ENCODE results near the gene POLR2A.
A peak's percentile ranks its signal among the peaks of the same experiment; 100 is the strongest.

The POLR2A gene

DNA sequence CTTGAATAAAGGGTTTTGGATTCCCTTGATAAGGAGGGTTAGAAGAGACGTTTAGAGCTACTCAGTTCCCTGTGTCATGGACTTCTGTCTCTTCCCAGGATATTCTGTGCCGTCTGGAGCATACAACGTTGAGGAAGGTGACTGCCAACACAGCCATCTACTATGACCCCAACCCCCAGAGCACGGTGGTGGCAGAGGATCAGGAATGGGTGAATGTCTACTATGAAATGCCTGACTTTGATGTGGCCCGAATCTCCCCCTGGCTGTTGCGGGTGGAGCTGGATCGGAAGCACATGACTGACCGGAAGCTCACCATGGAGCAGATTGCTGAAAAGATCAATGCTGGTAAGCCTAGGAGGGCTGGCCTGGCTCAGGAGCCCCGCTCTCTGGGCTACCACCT is 24.7 kb downstream of the POLR2A start:
- no peak for DNase-seq

DNA sequence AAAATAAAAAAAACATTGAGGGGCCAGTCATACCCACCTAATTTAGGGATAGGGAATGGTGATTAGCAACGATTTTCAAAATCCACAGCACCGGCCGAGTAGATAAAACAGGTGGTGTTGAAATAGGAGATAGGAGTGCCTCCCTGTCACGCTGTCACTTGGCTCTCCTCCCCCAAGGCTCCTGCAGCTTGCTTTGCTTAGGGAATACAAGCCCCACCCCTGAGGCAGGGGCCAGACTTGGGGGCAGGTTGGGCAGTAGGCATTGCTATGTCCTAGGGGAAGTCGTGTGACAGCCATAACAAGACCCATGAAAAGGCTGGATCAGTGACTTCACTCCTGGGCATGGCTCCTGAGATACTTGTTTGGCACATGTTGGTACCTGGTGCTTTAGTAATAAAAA is 25.8 kb downstream of the POLR2A start:
- DNase-seq, result no peak

DNA sequence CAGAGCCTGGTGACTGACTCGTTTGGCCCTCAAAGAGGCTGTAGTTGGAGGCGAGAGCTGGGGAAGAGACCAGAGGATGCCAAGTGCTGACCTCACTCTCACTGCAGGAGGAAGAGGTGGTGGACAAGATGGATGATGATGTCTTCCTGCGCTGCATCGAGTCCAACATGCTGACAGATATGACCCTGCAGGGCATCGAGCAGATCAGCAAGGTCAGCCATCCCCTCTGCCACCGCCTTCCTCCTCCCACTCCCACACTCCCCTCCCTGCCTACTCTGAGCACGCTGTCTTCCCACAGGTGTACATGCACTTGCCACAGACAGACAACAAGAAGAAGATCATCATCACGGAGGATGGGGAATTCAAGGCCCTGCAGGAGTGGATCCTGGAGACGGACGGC is 26.9 kb downstream of the POLR2A start:
- DNase-seq, result no peak

DNA sequence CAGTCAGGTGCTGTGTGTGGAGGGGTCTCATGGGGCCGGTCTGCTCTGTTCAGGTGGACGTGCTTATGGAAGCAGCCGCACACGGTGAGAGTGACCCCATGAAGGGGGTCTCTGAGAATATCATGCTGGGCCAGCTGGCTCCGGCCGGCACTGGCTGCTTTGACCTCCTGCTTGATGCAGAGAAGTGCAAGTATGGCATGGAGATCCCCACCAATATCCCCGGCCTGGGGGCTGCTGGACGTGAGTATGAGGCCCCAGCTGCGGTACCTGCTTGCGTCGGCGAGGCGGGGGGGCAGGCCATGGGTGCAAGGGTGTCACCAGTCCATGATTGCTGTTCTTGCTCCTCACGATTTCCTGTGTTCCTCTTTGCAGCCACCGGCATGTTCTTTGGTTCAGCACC is 27.9 kb downstream of the POLR2A start:
- no peak for DNase-seq

DNA sequence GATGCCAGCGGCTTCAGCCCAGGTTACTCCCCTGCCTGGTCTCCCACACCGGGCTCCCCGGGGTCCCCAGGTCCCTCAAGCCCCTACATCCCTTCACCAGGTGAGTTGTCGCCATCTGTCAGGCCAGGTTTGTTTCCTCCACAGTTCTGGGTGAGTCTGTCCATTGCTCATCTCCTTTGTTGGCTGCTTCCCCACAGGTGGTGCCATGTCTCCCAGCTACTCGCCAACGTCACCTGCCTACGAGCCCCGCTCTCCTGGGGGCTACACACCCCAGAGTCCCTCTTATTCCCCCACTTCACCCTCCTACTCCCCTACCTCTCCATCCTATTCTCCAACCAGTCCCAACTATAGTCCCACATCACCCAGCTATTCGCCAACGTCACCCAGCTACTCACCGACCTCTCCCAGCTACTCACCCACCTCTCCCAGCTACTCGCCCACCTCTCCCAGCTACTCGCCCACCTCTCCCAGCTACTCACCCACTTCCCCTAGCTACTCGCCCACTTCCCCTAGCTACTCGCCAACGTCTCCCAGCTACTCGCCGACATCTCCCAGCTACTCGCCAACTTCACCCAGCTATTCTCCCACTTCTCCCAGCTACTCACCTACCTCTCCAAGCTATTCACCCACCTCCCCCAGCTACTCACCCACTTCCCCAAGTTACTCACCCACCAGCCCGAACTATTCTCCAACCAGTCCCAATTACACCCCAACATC is 28.8 kb downstream of the POLR2A start:
- DNase-seq, result no peak

DNA sequence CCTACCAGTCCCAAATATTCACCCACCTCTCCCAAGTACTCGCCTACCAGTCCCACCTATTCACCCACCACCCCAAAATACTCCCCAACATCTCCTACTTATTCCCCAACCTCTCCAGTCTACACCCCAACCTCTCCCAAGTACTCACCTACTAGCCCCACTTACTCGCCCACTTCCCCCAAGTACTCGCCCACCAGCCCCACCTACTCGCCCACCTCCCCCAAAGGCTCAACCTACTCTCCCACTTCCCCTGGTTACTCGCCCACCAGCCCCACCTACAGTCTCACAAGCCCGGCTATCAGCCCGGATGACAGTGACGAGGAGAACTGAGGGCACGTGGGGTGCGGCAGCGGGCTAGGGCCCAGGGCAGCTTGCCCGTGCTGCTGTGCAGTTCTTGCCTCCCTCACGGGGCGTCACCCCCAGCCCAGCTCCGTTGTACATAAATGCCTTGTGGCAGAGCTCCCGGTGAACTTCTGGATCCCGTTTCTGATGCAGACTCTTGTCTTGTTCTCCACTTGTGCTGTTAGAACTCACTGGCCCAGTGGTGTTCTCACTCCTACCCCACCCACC is 29.8 kb downstream of the POLR2A start:
- no peak for DNase-seq

DNA sequence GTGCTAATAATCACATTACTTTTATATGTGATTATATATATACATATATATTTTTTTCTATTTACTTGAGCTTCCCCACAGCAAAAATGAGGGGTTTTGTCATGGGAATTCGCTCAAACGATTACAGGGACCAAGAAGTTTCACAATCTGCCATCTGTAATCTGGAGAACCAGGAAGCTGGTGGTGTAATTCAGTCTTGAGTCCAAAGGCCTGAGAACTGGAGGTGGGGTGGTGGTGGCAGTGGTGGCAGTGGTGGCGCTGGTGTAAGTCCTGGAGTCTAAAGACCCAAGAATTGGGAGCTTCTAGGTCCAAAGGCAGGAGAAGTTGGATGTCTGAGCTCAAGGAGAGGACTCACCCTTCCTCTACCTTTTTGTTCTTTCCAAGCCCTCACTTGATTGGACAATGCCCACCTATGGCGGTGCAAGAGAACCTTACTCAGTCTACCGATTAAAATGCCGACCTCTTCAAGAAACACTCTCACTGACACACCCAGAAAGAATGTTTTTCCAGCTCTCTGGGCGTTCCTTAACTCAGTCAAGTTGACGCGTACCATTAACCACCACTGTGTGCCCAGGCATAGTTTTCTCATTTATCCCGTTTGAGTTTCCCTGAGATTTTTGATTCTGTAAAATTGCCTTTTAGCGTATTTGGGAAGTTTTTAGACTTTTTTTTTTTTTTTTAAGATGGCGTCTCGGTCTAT is 31.9 kb downstream of the POLR2A start:
- no peak for DNase-seq

DNA sequence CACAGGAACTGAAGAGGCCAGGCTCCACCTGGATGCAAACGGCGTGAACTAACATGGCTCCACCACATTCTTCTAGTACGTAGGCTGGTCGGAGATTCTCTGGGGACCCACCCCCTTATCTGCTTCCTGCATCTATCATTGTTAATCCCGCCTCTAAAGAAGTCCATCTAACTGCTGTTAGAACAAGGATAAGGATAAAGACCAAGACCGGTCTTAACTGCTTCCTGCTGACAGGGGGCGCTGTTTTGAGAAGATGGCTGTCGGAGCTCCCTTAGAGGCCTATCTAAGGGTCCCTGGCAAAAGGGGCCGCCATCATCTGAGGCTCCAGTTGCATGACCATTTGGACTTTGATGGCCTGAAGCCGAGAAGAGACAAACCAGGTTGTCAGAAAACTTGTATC is 38.9 kb downstream of the POLR2A start:
- no peak for DNase-seq

DNA sequence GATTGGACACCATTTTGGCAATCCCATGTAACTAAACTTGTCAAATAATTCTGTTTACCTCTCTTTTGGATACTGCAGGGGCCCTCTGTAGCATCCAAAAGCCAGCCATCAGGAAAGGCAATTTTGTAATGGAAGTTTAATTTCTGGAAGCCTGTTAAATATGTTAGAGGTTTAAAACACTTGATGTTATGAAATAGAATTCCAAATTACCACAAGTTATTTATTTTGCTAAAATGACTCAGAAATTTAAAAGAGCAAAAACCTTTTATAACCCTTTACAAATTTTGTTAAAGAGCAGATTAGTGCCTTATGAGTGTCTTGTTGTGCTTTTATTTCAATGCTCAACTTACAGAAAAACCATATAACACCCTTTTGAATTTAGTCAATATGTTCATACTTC is 44.7 kb downstream of the POLR2A start:
- no peak for DNase-seq

DNA sequence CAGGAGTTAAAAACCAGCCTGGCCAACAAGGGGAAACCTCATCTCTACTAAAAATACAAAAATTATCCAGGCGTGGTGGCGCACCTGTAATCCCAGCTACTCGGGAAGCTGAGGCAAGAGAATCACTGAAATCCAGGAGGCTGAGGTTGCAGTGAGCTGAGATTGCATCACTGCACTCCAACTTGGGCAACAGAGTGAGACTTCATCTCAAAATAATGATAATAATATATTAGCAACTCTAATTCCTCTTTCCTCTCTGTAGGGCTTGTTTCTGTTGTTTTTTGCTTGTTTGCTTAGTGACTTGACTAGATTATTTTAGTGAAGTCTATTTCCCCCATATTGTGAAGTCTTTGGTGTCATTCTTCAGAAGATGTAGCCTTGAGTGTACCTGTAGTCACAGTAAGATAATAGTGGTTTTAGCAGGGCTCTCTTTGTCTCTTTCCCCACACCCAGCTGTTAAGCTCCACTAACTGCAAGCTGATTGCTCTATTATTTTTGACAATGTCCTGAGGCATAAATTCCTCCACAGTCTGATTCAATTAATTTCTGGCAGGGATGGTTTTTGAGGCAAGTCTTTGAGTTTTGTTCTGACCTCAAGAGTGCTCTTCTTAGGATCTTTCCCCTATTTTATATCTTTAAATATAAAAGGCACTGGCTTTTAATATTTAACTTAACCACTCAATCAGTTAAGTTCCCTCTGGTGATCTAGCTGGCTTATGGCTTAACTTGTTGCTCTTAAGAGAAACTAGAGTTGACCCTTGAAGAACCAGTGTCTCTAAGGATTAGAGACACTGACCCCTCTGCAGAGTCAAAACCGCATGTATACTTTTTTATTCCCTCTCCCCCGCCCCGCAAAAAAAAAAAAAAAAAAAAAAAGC is 46.1 kb downstream of the POLR2A start:
- no peak for DNase-seq

DNA sequence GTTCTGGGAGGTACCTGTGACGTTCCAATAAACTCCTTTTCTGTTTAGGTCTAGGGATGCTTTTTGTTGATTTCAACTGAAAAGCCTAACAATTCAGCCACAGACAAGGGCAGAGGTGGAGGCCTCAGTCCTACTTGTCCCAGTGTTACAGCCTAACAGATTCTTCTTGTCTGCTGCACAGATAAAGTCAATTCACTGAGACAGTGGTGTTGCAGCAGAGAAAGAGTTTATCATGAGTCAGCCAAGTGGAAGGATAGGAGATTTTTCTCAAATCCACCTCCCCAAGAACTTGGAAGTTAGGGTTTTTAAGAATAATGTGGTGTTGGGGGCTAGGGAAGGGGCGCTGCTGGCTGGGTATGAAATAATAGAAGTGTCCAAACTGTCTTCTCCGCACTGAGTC is 53.9 kb downstream of the POLR2A start:
- DNase-seq, result no peak

DNA sequence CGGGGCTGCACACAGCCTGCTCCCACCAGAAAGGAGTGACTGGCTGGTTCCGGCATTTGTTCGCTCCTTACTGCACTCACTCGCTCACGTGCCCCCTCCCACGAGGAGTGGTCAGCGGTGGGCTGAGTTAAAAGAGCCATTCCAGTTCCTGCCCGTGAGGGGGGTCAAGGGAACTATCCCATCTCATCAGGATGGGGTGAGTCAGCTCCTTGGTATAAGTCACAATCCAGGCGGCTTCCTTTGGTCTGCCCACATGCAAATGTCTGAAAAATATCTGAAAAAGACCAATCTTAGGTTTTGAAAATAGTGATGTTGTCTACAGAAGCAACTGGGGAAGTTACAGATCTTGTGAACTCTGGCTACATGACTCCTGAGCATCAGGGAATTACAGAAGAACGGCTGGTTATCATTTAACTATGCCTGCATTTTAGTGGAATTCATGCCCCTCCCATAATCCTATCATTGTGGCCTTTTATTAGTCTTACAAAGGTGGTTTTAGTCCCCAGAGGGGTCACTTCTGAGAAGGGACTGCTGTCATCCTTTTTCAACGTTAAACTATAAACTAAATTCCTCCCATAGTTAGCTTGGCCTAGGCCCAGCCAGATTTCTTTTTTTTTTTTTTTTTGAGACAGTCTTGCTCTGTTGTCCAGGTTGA is 54.9 kb downstream of the POLR2A start:
- DNase-seq, result no peak

DNA sequence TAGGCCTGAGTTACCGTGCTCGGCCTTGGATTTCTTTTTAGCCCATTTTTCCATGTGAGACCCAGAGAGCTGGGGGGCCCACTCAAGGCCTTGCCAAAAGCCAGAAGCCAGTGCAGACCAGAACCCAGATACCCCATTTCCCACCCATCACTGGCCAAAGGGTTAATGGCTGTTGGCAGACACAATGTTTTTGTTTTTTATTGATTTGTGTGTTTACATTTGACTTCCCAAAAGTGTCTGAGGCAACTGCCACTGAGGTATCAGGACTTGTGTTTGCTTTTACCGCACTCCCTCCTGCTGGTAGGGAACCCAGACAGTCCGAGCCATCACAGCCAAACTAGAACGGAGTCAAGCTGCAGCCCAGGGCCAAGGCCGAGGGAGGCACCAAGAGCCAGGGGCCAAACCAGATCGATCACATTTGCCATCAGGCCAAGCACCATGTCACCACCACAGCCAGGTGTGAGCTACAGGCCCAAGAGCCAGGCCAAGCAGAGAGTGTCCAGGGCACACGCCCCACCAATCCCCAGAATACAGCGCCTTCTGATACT is 57.0 kb downstream of the POLR2A start:
- DNase-seq, result no peak

DNA sequence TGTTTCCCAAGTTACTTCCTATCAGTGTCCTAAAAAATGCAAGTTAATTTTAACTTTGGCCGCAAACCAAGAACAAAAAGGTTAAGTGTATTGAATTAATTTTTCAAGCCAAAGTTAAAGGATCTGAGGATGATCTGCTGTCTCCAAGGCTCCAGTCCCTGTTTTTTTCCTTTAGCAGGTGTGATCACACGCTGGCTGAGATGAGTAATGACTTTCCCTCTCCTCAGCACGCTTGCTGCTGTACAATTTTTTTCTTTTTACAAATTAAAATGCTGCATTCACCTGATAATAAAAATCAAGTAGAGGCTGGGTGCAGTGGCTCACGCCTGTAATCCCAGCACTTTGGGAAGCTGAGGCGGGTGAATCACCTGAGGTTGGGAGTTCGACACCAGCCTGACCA is 60.7 kb downstream of the POLR2A start:
- no peak for DNase-seq

DNA sequence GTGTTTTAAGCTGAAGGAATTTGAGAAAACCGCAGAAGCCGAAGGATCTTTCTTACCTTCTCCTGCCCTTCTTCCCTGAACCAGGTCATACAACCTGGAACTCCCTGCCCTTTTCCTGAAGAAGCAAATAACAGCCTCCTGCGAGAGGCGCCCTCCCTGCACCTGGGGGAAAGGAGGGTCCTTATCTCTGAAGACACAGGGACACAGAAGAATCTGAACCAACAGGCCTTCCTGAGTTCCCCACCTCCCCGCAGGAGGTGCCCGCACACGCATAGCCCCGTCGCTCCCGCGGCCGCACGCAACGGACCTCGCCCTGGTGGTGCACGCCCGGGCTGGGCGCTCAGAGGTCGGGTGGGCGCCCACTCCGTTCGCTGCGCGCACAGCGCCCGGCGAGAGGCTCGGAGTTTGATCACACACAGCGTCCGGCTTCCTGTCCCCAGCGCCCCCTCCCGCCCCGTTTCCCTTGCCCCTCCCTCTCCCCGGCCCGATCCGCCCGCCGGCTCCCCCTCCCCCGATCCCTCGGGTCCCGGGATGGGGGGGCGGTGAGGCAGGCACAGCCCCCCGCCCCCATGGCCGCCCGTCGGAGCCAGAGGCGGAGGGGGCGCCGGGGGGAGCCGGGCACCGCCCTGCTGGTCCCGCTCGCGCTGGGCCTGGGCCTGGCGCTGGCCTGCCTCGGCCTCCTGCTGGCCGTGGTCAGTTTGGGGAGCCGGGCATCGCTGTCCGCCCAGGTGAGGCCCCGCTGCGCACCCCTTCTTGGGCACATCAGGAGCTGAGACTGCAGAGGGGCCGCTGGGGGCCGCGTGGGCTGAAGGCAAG is 64.6 kb downstream of the POLR2A start, which contains the start of gene TNFSF12:
TSS of gene TNFSF12 (plus strand) at position 474 of the 816 bp plus-strand sequence. CDS start at position 570, 96 bp downstream.
- peak; percentile 47 for DNase-seq
